Nephron progenitor cell (in vitro differentiated cells): ENCODE data around the gene COL24A1.
"Not testable (repeated sequence)": the region's sequence is repeated elsewhere in the genome, so short reads cannot be mapped to it uniquely, and the experiment has no call there.

ENCODE experiments used
- DNase-seq: peaks from one replicate; pipeline ENCODE4 v3.0.0; 2021
- H3K27ac Mint-ChIP-seq: 2 replicates; pipeline ENCODE4 v1.8.0; 2021; ENCODE audit warnings: mild to moderate bottlenecking, moderate library complexity, mixed read lengths
- H3K27me3 Mint-ChIP-seq: 2 replicates; pipeline ENCODE4 v1.8.0; 2021; ENCODE audit warnings: mild to moderate bottlenecking, low read depth, mixed read lengths; ENCODE audit not compliant: poor library complexity
- H3K36me3 Mint-ChIP-seq: 2 replicates; pipeline ENCODE4 v1.8.0; 2021; ENCODE audit warnings: low read depth, mixed read lengths
- H3K4me1 Mint-ChIP-seq: 2 replicates; pipeline ENCODE4 v1.8.0; 2021; ENCODE audit warnings: mixed read lengths
- H3K4me3 Mint-ChIP-seq: 2 replicates; pipeline ENCODE4 v1.8.0; 2021; ENCODE audit warnings: mild to moderate bottlenecking, moderate library complexity, mixed read lengths
- H3K9me3 Mint-ChIP-seq: 2 replicates; pipeline ENCODE4 v1.8.0; 2021; ENCODE audit warnings: mild to moderate bottlenecking, moderate library complexity, mixed read lengths
- TF ChIP-seq, protein P1 (sequence below): fragments of 200-600 bp; sonication (generic); IDR thresholded peaks from 2 replicates; pipeline ENCODE4 v1.5.0; 2021; ENCODE audit warnings: antibody characterized with exemption

Gene COL24A1

GRCh38 chr1:85962457-85962856 is 194.1 kb downstream of the COL24A1 start:
- Mint-ChIP-seq H3K27ac (no peak overlapping the region), H3K4me1 (no peaks in the 10 kb centered on the region), H3K4me3 (no peak overlapping the region), H3K36me3 (no peaks in the 10 kb centered on the region), H3K27me3 (no peaks in the 10 kb centered on the region), H3K9me3 (no peaks in the 10 kb centered on the region)
- no peak for DNase-seq
- TF ChIP-seq, protein P1, sequence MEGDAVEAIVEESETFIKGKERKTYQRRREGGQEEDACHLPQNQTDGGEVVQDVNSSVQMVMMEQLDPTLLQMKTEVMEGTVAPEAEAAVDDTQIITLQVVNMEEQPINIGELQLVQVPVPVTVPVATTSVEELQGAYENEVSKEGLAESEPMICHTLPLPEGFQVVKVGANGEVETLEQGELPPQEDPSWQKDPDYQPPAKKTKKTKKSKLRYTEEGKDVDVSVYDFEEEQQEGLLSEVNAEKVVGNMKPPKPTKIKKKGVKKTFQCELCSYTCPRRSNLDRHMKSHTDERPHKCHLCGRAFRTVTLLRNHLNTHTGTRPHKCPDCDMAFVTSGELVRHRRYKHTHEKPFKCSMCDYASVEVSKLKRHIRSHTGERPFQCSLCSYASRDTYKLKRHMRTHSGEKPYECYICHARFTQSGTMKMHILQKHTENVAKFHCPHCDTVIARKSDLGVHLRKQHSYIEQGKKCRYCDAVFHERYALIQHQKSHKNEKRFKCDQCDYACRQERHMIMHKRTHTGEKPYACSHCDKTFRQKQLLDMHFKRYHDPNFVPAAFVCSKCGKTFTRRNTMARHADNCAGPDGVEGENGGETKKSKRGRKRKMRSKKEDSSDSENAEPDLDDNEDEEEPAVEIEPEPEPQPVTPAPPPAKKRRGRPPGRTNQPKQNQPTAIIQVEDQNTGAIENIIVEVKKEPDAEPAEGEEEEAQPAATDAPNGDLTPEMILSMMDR: no peak

DNA sequence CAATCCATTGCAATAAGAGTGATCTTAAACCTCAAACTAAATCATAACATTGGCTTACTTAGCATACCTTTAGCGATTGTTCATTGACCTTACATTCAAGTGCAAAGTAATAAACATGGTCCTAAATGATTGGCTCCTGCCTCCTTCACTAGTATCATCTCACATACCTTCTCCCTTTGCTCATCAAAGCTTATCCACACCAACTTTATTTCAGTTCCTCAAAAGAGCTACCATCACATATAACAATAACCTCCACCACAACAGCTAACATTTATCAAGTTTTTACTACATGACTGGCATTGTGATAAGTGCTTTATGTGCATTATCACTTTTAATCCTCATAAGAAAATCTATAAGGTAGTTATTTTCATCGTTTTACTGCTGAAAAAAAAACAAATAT is 198.8 kb downstream of the COL24A1 start:
- TF ChIP-seq, protein P1: no peak
- no peaks in the 10 kb centered on the region for H3K27me3 Mint-ChIP-seq
- no peak overlapping the region for H3K27ac Mint-ChIP-seq
- no peak overlapping the region for H3K4me3 Mint-ChIP-seq
- no peaks in the 10 kb centered on the region for H3K36me3 Mint-ChIP-seq
- no peaks in the 10 kb centered on the region for H3K4me1 Mint-ChIP-seq
- DNase-seq: no peak
- no peaks in the 10 kb centered on the region for H3K9me3 Mint-ChIP-seq

DNA sequence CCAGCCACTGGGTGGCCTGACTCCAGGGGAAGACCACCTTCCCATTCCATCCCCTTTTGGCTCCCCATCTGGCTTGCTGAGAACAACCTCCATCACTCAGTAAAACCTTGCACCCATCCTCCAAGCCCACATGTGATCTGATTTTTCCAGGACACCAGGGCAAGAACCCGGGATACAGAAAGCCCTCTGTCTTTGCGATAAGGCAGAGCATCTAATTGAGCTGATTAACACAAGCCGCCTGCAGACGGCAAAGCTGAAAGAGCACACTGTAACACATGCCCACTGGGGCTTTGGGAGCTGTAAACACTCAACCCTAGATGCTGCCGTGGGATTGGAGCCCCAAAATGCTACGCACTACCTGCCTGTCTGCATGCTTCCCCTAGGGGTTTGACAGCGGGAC is 201.4 kb downstream of the COL24A1 start:
- not testable (repeated sequence) for H3K4me3 Mint-ChIP-seq, H3K27ac Mint-ChIP-seq, H3K4me1 Mint-ChIP-seq, H3K36me3 Mint-ChIP-seq, H3K9me3 Mint-ChIP-seq, DNase-seq, H3K27me3 Mint-ChIP-seq

- Mint-ChIP-seq H3K4me1 (no peaks in the 10 kb centered on the region), H3K9me3 (no peaks in the 10 kb centered on the region), H3K27ac (no peak overlapping the region), H3K4me3 (no peak overlapping the region), H3K27me3 (no peaks in the 10 kb centered on the region), H3K36me3 (no peaks in the 10 kb centered on the region)
- TF ChIP-seq, protein P1: no peak
- DNase-seq: no peak
These were observed 204.1 kb downstream of the COL24A1 start for GRCh38 chr1:85952460-85952859.

DNA sequence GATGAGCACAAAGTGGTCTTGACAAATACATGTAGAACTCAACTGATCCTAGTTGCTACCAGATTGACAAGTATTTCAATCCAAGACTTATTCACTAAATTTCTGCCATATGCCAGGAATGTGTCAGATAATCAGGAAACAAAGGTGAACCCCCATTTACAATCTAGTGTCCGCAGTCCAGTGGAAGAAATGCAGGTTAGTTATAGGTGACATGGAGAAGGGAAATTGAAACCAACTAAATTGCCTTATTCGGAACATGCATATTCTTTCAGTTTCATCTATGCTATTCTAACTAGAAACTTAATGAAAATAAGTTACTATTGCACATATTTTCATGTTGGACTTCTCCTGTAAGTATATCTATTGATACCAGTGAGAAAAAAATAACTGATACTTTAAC is 209.4 kb downstream of the COL24A1 start:
- Mint-ChIP-seq H3K27me3 (peaks cover 4% of the 10 kb centered on the region), H3K4me1 (no peaks in the 10 kb centered on the region), H3K9me3 (no peaks in the 10 kb centered on the region), H3K4me3 (no peak overlapping the region), H3K27ac (no peak overlapping the region), H3K36me3 (no peaks in the 10 kb centered on the region)
- DNase-seq: no peak
- TF ChIP-seq, protein P1: no peak

DNA sequence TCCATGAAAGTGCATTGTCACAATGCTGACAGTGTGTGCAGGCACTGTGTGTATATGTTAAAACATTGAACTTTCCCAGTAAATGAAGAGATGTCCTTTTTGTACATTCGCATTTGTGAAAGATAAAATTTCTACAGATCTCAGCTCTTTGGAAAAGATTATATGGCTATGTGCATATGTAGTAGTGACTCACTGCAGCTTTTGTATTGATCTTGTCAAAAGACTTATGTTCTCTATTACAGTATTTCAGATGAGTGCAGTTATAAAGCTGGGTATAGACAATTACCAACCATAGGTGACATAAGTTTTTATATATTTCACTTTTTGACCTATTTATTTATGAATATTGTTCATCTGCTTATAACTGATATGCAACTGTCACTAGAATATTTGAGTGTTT is 212.6 kb downstream of the COL24A1 start:
- Mint-ChIP-seq H3K27me3 (peaks cover 4% of the 10 kb centered on the region), H3K36me3 (no peaks in the 10 kb centered on the region), H3K27ac (no peak overlapping the region), H3K9me3 (no peaks in the 10 kb centered on the region), H3K4me3 (no peak overlapping the region), H3K4me1 (no peaks in the 10 kb centered on the region)
- TF ChIP-seq, protein P1: no peak
- DNase-seq: no peak
